Activated T-helper 1 cell treated with anti-CD3 and anti-CD28 coated beads, Interleukin-2, amount 50 U/mL, for 16 hours (primary cell): Measurements from ENCODE around the gene IL10.
A peak's percentile ranks its signal among the peaks of the same experiment; 100 is the strongest.
"Not testable (repeated sequence)": the region's sequence is repeated elsewhere in the genome, so short reads cannot be mapped to it uniquely, and the experiment has no call there.

Experiments
- DNase-seq, 2 donors: peaks; one replicate each; pipeline ENCODE4 v3.0.0-alpha.2; 2020; ENCODE audit warnings: low read depth in 1 of 2, low spot score in 1 of 2

Gene IL10

DNA sequence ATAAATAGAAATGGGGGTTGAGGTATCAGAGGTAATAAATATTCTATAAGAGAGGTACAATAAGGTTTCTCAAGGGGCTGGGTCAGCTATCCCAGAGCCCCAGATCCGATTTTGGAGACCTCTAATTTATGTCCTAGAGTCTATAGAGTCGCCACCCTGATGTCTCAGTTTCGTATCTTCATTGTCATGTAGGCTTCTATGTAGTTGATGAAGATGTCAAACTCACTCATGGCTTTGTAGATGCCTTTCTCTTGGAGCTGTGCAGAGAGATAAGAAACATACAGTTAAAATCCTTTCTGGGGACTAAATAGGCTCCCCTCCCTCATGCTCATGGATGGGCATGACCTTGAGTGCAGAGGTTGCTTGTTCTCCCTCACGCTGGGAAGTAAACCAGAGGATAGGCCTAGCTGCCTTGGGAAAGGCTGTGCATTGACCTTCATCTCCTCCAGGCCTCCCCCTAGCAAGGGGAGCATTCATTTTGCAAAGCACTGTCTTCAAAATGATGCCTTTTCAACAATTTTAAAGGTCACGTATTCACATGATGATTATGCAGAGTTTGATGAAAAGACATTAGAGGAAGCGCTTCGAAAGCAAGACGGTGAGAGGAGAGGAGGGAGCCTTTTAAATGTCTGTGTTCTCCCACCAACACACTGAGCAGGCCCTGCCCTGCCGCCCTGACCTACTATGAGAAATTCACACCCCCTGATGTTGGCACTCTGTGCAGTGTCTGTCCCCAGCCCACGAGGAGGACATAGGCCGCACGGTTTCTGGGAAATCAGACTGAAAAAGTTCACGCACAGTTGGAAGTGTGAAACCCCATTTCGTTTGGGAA lies 3.6 kb downstream of the IL10 start:
- DNase-seq, result no peak

DNA sequence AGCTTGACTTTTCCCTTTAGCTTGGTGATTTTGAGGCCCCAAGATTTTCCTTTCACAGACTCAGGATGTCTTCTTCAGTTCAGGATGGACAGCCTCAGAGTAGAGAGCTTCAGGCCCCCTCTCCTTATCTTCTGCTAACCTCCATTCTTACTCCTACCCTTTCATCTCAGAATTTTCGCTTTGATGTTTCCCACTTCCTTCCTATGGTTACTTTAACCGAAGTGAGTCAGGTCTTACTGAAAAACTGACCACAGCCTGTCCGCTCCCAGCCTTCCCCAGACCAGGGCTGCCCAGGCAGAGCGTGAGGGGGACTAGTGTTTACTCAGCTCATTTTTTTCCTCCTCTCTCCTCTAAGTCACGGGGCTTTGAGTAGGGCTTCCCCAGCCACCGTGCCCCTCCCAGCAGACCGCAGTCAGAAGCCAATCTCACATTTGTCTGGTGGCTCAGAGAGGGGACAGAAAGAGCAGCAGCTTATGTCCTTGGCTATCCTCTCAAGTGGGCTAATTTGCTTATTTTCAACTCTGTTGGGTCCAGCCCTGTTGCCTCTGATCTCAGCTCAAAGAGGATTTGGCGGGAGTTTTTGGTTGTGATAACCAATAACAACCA lies 5.9 kb downstream of the IL10 start:
- DNase-seq, result peak; percentile 38 to 45

DNA sequence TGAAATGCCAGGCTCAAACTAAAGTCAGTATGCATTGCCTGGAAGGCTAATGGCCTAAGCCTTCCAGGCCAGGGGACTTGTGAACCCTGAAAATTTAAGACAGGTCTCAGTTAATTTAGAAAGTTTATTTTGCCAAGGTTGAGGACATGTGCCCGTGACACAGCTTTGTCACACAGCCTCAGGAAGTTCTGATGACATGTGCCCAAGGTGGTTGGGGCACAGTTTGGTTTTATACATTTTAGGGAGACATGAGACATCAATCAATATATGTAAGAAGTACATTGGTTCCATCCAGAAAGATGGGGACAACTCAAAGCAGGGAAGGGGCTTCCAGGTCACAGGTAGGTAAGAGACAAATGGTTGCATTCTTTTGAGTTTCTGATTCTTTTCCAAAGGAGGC lies 6.5 kb downstream of the IL10 start:
- not testable (repeated sequence) for DNase-seq

DNA sequence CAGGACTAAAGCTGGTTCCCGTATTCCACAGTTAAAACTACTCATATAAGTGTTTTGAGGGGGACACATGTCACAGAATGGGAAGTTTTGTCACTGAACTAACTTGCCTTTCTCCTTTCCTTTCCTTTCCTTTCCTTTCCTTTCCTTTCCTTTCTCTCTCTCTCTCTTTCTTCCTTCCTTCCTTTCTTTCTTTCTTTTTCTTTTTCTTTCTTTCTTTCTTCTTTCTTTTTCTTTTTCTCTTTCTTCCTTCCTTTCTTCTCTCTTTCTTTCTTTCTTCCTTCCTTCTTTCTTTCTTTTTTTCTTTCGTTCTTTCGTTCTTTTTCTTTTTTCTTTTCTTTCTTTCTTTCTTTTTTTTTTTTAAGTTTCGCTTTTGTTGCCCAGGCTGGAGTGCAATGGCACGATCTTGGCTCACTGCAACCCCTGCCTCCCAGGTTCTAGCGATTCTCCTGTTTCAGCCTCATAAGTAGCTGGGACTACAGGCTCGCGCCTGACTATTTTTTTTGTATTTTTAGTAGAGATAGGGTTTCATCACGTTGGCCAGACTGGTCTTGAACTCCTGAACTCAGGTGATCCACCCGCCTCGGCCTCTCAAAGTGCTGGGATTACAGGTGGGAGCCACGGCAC lies 9.4 kb downstream of the IL10 start:
- DNase-seq, result not testable (repeated sequence)

DNA sequence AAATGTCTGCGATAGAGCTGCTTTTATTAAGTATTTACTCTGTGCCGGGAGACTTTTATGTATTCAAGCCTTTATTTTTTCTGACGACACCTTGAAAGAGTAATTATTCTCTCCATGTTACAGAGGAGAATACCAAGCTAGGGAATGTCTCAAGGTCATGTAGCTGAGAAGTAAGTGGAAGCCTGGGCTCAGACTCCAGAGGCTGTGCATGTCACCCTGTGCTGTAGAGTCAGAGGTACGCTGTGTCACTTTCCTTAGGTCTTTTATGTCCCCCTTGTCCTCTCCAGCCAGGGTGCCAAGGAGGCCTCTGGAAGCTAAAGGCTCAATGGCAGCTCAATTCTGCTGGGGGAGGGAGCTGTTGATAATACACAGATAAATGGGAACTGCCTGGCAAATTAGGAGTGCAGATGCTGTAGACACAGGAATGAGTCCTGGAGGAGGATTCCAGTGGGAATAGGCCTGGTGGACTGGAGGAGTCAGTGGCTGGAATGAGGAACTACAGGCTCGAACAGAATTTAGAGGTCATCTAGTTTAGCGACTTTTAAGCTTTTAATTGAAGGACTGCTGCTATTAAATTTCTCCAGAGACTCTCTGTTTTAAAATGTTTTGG lies 11.0 kb downstream of the IL10 start:
- no peak for DNase-seq

DNA sequence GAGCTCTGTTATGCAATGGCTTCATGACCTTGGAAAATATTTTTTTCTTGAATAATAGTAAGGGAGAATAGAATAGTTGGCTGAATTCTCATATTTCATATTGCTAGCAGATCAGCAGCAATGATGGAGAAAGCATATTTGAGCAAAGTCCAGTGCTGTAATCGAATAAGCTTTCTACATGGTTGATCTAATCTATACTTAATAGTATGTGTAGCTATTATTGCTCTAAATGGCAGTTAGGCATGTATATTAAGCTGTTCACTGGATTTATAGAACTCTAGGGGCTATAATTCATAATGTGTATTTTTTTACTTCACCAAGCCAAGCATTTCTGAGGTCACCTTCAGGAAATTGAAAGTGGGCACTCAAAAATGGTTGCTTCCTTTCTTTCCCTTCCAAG lies 11.7 kb downstream of the IL10 start:
- no peak for DNase-seq

DNA sequence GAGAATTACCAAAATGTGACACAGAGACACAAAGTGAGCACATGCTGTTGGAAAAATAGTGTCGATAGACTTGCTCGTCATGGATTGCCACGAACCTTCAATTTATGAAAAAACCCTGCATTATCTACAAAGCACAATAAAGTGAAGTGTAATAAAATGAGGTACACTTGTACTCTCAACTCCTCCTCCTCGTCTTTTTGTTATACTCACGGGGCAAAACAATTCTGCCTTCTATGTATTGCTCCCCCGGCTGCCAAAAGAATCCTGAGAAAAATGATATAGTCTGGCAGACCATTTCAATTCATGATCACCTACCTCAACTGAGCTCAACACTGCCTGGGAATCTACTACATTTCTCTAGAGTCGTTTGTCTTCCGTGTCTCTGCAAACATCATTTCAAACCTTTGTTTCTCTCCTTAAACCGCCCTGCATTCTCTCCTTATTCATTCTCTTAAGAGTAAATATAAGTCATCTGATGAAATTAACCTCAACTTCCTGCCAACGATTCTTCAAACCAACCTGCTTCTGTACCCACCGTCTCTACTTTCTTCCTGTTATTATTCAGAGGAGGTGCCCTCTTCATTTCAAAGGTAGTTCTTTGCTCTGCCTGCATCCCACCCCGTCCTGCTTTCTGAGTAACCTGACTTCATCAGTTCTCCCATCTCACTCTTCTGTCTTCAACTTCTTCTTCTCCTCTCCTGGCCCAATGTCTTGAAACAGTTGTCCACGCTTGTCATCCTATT lies 14.6 kb downstream of the IL10 start:
- DNase-seq, result no peak

DNA sequence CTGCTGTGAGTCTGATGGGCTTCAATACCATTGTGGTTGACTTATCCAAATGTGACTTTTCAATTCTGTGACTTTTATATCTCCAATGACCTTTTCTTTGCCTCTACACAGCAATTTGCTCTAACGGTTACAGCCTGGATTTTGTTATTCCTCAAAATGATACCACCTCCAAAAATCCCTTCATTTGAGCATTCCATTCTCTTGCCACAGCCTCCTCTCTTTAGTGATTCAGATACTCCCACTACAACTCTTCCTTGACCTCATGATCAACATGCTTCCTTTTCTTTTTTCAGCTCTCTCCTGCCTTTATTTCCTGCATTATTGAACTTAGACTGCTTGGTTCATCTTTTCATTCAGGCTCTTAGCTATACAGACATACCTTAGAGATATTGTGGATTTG lies 18.3 kb downstream of the IL10 start:
- no peak for DNase-seq

DNA sequence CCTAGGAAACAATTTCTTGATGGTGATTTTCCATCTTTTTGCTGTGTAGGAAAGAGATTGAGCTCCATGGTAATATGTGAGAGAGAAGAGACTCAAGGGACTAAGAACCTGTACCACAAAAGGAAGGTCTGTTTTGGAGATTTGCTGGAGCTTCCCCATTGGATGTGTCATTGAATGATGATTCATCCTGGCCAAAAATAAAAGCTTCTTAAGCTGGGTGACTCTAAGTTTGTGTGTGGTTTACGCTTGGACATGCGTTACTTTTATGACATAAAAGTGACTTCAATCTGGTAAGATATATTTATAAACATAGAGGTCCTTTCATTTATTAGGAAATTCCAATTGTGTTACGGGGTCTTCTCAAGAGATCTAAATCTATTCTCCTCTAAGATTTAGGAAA lies 19.2 kb downstream of the IL10 start:
- DNase-seq, result no peak

DNA sequence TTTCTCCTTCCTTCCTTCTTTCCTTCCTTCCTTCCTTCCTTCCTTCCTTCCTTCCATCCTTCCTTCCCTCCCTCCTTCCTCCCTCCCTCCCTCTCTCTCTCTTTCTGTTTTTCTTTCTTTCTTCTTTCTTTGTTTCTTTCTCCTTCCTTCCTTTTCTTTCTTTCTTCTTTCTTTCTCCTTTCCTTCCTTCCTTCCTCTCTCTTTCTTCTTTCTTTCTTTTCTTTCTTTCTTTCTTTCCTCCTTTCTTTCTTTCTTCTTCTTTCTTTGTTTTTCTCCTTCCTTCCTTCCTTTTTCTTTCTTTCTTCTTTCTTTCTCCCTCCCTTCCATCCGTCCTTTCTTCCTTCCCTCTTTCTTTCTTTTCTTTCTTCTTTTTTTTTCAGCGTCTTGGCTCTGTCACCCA lies 19.8 kb downstream of the IL10 start:
- no peak for DNase-seq

DNA sequence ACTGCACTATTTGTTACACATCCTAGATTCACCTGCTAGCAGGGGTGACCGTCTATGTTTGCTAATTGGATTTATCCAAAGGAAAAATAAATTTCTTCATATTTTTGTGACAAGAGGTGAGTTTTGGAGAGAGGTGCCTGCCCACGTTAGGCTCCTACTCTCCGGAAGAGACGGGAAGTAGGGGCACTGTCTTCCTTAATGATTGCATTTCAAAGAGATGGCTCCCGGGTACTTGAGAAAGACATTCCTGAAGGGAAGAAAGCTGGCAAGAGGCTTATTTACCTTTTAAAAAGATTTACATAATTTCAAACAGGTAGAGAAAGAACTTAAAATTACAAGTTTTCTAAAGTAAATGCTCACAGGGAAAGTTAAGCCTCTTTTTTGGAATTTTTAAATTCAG lies 20.4 kb downstream of the IL10 start:
- DNase-seq, result no peak

DNA sequence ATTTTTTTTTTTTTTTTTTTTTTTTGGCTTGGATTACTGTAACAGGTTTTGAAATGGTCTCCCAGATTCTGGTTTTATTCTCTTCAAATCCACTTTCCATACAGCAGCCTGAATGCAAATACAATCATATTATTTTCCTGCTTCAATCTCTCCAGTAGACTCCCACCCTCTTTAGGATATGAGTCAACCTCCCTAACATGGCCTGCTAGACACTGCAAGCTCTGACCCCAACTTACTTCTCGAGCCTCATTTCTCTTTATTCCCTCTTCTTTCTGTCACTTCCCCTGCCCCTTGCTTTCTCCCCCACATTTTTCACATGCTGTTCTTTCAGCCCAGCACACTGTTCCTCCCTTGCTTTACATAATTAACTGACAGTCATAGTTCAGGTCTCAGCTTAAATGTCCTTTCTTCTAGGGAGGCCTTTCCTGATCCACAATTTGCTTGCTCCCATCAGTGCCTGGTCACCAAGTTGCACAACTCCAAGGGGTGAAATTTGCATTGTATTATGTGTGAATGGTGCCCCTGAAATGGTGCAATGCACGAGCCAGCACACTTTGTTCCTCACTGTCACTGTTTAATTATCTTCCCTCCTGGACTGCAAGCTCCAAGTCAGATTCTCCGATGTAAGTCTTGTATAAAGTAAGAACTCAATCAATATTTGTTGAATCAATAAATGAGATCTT lies 23.8 kb downstream of the IL10 start:
- no peak for DNase-seq

DNA sequence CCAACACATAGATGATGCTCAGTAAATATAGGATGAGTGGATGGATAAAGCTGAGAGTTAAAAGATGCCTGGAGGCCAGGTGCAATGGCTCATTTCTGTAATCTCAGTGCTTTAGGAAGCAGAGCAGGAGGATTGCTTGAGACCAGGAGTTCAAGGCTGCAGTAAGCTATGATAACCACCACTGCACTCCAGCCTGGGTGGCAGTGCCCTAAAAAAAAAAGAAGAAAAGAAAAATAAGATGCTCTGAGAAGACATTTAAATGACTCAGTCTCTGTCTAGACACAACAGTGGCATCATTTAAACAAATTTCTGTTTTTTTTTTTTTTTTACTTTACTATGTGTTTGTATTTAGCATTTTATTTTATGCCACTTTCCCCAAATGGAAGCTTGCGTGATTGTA lies 27.0 kb downstream of the IL10 start:
- no peak for DNase-seq

DNA sequence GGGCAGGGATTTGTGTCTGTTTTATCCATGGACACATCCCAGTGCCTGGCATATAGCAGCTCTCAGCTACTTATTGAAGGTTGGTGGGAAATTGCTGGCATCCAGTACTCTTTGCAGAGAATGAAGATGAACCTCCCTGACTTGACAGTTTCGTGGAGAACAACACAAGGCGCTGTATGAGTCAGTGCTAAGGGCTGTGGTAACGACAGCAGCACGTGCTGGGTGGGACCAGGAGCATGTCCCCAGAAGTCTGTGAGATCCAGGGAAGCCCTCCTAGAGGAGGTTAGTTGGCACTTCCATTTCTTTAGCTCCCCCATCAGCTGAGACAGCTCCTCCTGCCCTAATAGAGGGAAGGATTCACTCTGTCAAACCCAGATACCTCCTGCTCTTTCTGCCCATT lies 27.6 kb downstream of the IL10 start:
- no peak for DNase-seq

DNA sequence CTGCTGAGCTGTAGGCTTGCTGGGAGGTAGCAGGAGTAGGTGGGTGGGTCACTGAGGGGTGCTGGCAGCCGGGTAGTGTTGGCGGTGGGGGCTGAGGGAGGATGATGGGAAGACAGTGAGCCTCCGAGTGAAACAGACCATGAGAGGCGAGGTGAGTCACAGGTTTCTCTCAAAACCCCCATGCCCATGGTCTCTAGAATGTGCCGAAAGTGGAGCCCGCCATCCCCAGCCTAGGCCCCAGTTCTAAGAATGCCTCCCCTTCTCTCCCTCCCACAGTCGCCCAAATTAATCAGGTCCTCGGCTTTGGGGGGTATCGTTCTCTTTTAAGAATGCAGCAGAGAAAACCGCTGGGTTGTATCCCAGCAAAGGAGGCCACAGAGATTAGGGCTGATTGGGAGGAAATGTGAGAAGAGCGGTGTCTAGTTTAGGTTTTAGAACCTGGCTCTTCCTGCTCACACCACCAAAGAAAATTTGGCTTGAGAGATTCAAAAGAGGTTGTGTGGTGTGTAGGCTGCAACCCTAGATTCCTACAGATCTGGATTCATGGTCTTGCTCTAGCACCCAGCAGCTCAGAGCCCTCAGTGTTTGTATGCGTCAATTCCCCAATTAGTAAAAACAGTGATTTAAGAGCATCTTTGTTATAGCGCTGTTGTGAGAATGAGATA lies 29.4 kb downstream of the IL10 start:
- DNase-seq, result no peak

DNA sequence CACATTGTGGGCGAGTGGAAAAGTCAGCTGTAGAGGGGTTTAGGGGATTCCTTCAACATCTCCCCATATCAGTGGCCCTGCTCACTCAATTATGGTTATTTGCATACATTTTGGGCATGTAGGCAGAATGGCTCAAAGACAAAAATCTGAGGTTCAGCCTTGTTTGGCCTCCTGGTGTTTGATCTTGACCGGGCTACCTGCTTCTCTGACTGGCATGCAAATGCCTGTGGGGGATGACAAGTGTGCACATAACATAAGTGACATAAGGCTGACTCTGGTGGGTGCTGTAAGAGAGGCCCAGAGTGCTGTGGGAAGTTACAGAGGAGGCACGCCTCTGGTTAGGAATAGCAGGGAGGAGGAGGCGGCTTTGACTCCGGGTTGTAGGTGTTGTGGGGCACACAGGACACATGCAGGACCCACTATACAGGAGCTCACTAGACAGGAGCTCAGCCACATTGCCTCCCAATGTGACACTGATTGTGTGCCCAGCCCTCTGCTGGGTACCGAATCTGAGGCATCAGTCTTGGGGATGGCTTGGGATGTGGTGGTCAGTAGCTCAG lies 31.1 kb downstream of the IL10 start:
- DNase-seq, result no peak

DNA sequence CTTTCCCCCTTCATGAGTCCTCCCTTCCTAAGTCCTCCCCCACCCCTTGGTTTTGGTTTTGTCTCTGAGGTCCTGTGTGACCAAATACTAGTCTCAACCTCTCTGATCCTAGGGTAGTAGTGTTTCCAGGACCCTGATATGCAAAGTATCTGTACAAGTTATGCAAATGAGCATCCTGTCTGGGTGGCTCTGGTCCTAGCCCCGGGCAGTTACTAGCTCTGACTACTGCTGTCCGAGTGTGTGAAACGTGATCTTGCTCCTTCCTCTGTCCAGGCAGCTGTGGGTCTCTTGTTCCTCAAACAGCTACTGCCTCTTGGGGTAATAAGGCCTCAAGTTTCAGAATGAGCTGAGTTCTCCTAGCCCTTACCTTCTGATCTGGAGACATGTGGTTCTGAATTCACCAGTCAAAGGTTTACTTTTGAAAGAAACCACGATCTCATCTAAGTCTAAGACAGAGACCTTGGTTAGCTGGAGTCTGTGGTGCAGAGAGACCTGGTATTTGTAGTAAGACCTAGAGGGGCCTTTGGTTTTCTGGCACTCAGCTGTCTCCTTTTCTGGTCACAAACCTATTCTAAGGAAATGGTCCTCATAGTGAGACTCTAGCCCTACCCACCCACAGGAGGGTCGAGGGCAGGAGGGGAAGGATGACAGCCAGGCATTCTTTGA lies 32.8 kb downstream of the IL10 start:
- no peak for DNase-seq

DNA sequence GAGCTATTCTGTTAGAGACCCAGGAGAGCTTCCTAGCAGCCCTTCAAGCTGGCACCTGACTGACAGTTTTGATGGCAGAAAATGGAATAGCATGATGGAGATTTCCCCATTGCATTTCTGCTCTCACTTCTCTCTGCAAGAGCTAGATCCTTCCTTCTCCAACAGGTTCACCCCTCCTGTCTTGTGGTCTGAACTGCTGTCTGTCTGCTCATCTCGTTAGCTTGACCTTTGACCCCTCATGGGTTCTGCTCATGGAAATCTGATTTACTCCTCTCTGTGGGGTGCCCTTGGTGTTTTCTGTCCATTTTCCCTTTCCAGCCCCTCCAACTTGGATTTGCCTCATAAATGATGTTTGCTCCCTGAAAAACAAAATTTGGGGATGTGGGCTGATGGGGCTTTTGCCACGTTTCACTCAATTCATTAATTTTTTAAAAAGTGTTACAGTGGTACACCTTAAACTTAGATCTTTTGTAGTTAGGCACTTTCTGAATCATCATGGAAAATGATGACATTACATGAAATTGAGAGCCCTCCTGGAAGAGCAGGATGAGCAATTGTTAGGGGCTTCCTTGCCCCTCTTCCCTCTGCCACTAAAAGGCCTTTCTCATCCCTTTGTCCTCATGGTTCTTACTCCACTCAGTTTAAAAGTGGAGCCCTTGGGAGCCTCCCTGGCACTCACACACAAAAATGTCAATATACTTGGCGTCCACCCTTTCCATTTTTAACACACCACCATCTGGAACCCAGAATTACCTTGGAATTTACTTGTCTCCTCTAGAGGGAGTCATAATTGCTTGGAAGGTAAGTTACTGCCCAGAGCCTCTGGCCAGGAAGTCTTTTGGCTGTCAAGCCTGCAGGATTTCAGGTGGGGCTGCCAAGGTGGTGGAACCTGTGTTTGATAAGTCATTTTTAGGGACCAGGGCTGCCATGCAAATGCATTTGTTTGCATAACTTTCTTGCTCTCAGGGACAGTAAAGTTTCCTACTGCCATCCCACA lies 33.6 kb downstream of the IL10 start:
- no peak for DNase-seq
